ENCODE results near the gene FBXO11.

- TF ChIP-seq POLR2A (IDR thresholded peaks at IDR 0.05) (no peak), CTCF (IDR thresholded peaks at IDR 0.05) (no peak)
These were observed 17.6 kb downstream of the FBXO11 start for GRCh38 chr2:47888581-47889280.

All from adrenal gland (tissue), 5 donors.